Stimulated activated CD4-positive, alpha-beta T cell treated with anti-CD3 and anti-CD28 coated beads, Interleukin-1b, Interleukin-23, amount 100 ng/mL, for 1 hour (primary cell): ENCODE measurements around the gene G6PC1.
"Not testable (repeated sequence)": the region's sequence is repeated elsewhere in the genome, so short reads cannot be mapped to it uniquely, and the experiment has no call there.

Source experiments
- DNase-seq, 2 donors: peaks; one replicate each; pipeline ENCODE4 v3.0.0-alpha.2; 2020; ENCODE audit warnings: low read depth in 2 of 2

The G6PC1 gene

DNA sequence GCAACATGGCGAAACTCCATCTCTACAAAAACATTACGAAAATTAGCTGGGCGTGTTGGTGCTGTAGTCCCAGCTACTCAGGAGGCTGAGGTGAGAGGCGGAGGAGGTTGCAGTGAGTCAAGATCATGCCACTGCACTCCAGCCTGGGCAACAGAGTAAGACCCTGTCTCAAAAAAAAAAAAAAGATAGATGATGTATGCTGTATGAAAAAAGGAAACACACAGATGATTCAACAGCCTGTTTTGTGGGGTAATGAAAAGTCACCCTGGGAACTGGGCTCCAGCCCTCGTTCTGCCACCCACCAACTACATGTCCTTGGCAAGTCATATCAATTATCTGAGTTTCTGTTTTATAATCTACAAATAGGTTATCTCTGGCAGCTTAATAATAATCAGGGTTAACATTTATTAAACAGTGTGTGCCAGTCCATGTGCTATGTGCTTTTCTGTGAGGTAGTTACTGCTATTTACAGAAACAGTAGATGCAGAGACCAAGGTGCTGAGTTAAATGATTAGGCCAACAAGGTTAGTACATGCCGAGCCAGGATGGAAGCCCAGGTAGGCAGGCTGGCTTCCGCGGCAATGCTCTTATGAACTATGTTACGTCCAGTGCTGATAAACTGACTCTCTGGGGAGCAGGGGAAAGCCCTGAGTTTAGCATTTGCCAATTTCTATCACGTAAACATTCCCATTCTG is 1.1 kb downstream of the G6PC1 start:
- DNase-seq, result no peak

DNA sequence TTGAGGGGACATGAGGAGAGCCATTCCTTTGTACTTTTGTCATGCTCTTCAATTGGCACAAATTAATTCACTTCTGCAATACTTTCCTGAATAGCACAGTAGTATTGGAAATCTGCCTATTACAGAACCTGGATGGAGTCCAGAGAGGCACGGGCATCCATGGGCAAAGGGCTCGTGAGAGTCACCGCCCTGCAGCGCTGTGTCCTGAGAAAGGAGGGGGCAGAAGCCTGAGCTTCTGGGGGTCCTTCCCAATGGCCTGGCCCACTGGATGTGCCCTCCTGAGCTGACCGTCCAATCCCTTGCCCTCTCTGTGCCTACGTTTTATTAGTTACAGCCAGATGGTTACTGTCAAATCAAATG is 3.5 kb downstream of the G6PC1 start:
- DNase-seq, result no peak

DNA sequence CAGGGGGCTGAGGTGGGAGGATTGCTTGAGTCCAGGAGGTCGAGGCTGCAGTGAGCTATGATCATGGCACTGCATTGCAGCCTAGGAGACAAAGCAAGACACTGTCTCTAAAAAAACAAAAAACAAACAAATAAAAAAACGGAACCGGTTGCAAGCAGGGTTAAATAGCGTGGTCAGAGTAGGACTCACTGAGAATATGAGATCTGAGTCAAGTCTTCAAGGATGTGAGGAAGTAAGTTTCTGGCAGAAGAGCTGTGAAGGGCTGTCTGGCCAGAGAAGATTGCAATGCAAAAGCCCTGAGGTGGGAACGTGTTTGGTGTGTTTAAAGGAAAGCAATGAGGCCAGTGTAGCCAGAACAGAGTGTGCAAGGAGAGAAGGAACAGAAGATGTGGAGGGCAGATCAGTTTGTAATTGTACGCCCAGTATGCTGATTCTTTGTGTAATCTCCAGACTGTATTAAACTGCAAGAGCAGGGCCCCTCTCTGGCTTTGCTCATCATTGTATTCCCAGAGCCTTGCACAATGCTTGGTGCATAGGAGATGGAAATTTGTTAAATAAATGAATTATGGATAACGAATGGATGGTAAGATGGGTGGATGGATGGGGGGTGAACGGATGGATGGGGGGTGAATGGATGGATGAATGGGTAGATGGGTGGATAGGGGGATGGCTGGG is 6.3 kb downstream of the G6PC1 start:
- no peak for DNase-seq

DNA sequence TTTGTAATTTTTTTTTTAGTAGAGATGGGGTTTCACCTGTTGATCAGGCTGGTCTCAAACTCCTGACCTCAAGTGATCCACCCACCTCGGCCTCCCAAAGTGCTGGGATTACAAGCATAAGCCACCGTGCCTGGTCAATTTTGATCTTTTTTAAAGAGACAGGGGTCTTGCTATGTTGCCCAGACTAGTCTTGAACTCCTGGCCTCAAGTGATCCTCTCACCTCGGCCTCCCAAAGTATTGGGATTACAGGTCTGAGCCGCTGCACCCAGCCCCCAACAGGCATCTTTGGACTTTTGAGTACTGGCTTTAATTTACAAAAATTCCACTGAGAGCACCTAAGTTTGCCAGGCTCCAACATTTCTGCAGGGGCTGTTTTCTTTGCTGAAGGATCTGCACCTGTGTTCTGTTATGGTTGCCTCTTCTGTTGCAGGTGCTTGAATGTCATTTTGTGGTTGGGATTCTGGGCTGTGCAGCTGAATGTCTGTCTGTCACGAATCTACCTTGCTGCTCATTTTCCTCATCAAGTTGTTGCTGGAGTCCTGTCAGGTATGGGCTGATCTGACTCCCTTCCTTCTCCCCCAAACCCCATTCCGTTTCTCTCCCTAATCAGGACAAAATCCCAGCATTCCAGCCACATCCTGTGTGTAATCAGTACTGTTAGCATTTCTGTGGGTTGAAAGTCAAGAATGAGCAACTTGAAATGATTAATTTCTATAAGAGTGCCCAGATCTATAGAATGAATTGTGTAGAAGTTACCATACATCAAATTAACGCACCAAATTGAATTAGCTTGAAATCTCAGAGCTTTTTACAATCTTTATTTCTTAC is 8.5 kb downstream of the G6PC1 start:
- no peak for DNase-seq

DNA sequence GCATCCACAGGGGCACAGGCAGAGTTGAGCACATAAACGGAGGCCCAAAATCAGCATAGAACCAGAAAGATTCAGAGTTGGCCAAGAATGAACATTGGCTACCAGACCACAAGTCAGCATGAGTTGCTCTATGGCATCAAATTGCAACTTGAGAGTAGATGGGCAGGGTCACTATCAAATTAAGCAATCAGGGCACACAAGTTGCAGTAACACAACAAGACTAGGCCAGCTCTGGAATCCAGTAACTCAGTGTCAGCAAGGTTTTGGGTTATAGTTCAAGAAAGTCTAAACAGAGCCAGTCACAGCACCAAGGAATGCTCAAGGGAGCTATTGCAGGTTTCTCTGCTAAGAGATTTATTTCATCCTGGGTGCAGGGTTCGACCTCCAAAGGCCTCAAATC is 12.9 kb downstream of the G6PC1 start:
- DNase-seq, result no peak

DNA sequence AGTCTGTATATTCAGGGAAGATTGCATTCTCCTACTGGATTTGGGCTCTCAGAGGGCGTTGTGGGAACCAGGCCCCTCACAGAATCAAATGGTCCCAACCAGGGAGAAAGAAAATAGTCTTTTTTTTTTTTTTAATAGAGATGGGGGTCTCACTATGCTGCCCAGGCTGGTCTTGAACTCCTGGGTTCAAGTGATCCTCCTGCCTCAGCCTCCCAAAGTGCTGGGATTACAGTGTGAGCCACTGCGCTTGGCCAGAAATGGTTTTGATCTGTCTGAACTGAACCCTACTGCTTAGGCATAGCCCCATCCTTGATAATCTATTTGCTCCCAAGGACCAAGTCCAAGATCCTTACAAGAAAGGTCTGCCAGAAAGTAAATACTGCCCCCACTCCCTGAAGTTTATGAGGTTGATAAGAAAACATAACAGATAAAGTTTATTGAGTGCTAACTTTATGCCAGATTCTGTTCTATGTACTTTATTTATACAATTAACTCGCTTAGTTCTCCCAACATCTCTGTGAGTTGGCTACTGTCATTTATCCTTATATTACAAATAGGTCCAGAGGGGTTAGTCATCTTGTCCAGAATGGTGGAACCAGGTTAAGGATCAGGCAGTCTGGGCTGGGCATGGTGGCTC is 13.5 kb downstream of the G6PC1 start:
- DNase-seq, result no peak

- not testable (repeated sequence) for DNase-seq
Measured at GRCh38 chr17:42915288-42915687, 14.7 kb downstream of the G6PC1 start.

DNA sequence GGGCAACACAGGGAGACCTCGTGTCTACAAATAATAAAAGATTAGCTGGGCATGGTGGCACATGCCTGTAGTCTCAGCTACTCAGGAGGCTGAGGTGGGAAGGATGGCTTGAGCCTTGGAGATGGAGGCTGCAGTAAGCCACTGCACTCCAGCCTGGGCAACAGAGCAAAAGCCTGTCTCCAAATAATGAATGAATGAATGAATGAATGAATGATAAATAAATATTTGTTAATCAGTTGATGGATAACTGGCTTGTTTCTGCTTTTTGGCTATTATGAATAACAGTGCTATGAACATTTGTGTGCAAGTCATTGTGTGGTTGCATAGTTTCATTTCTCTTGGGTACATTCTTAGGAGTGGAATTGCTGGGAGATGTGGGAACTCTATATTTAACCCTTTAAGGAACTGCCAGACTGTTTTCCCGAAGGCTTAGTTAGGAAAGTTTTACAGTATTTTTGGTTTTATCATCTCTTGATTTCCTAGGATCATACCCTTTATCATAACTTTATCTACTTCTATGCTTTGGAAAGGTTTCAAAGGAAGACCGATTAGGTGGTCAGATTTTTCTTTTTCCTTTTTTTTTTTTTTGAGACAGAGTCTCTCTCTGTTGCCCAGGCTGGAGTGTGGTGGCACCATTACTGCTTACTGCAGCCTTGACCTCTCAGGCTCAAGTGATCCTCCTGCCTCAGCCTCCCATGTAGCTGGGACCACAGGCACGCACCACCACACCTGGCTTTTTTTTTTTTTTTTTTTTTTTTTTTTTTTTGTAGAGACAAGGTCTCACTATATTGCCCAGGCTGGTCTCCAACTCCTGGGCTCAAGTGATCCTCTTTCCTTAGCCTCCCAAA is 16.0 kb downstream of the G6PC1 start:
- not testable (repeated sequence) for DNase-seq

DNA sequence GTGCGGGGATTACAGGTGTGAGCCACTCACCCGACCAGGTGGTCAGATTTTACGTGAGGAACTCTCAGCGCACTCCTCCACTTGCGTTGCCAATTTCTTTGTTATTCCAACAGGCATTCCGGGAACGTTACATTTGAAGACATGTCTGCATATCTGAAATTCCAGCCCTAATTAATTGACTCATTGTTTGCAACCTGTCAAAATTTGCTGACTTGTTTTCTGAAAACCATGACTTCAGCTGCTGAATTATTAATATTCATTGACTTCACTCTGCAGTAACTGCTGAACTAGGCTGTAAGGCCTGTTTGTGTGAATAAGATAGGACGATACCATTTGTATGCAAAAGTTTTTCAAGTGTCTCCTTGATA is 16.6 kb downstream of the G6PC1 start:
- DNase-seq, result no peak

DNA sequence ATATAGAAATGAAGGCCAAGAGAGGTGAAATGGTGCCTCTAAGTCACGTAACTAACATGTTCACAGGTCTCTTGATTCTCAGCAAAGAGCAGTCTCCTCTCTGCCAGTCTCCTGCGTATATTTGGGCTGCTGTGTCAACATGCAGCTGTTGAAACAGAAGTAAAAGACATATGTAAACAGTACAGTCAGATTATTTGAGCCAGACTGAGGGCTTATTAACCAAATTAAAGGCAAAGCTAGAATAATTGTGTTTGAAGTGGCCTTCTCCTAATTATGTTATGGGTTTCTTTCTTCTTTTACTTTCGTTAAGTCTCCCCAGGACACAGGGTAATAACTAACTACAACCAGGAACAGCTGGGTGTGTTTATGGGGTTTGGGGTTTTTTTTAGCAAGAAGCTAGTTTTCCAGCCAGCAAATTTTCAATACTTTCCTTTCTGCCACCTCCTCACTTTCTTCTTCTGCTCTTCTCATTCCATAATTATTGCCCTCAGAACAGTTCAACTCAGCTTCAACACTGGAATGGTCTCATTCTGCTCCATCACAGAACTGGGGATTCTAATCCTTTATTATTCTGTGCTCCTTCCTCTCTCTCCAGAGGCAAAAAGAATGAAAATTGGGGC is 18.4 kb downstream of the G6PC1 start:
- no peak for DNase-seq

DNA sequence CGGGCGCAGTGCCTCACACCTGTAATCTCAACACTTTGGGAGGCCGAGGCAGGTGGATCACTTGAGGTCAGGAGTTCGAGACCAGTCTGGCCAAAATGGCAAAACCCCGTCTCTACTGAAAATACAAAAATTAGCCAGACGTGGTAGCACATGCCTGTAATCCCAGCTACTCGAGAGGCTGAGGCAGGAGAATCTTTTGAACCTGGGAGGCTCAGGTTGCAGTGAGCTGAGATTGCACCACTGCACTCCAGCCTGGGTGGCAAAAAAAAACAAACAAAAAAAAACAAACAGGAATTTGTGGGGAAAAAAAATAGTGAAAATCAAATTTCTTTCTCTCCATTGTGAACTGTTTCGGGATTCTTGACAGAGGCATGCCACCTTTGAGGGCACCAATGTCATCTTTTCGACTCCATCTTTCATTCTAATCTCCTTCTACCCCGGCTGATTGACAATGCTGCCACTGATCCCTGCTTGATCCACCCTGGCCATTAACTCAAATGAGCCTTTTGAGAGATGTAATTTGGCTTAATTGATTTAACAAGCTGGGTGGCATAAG is 19.0 kb downstream of the G6PC1 start:
- not testable (repeated sequence) for DNase-seq

DNA sequence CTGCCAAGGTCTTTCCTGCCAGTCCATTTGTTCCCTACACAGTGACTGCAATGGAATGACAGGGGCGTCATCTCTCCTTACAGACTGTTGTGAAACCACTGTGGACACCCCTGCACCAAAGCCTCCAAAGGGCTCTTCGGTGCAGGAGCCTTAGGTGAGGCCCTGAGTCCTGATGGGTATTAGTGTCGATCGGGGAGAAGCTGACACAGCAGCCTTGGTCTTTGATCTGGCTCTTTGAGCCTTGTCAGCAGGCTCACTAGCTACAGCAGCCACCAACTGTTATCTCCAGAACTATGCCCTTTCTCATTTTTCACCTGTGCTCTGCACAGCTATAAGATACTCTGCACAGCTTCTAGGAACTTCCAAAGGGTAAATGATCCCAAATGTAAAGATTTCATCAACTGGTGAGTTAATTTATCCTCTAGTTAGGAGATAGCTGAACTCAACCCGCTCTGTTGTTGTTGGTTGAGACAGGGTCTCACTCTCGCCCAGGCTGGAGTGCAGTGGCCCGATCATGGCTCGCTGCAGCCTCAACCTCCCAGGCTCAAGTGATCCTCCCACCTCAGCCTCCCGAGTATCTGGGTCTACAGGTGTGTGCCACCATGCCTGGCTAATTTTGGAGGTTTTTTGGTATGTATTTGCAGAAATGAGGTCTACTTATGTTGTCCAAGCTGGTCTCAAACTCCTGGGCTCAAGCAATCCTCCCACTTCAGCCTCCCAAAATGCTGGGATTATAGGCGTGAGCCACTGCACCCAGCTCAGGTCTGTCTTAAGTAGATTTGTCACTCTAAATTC is 19.7 kb downstream of the G6PC1 start:
- no peak for DNase-seq

DNA sequence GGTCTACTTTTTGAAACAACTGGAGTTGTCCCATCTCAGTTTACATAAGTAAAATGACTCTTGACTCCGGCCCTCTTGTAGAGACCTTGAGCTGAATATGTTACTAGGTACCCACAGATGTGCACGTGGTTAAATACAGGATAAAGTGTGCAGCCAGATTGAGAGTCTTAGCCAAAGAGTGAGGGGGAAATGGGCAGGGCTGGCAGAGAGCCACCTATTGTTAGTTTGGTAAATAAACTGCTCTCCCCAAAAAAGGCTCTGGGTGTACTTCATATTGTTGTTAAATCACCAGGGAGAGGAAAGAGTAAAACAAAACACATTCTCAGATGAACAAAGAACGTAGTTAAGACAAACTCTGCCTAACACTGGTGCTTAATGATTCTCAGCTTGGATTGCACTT is 20.3 kb downstream of the G6PC1 start:
- DNase-seq, result no peak

GRCh38 chr17:42922294-42922693 is 21.7 kb downstream of the G6PC1 start:
- DNase-seq, result no peak

DNA sequence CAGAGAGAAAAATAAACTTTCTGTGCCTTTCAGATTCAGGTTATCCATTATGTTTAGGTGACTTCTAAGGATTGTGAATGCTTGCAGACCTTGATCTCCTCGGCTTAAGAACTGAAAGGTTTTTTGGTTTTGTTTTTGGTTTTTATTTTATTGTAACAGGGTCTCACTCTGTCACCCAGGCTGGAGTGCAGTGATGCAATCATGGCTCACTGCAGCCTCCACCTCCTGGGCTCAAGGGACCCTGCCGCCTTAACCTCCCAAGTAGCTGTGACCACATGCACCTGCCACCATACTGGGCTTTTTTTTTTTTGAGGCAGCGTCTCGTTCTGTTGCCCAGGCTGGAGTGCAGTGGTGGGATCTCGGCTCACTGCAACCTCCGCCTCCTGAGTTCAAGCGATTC is 22.9 kb downstream of the G6PC1 start:
- not testable (repeated sequence) for DNase-seq

GRCh38 chr17:42924891-42925290 is 24.3 kb downstream of the G6PC1 start:
- DNase-seq, result no peak

DNA sequence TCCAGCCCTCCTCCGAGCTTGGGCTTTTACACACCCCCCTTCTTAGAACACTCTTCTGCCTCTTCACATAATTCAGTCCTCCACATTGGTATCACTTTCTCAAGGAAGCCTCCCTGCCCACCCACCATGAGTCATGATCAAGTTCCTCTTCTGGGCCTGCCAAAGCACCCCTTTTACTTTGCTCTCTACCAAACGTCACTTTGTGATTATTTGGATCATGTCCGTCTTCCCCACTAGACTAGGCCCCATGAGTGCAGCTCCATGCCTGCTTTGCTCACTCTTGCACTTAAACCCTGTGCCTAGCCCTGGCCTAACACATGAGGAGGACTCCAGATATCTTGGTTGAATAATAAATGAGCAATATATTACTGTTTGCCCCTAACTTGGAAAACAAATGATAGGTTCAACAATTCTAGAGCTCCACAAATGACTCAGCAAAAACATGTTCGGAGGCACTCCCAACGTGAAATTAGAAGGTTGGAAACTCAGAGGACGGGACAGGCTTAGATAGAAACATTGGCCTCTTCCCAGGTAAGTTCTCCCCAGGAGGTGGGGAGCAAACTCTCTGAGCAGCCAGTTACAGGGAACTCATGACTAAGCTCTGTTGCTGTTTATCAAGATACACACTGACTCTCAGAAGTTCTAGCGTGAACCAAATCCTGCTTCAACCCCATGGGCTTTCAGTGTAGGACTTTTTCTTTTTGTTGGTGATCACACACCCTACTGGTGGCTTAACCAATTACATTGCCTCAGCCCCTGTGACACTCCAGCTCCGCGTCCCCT is 28.3 kb downstream of the G6PC1 start:
- peak in 1 of 2 donors; percentile 8 for DNase-seq

GRCh38 chr17:42929497-42929844 is 28.9 kb downstream of the G6PC1 start:
- no peak for DNase-seq
